ENCODE measurements around the gene SMPDL3A.
A peak's percentile ranks its signal among the peaks of the same experiment; 100 is the strongest.
"Not testable (repeated sequence)": the region's sequence is repeated elsewhere in the genome, so short reads cannot be mapped to it uniquely, and the experiment has no call there.

SMPDL3A gene

GRCh38 chr6:122789182-122790027 is at the start of gene SMPDL3A:
Gene SMPDL3A (plus strand): TSS chr6:122789258. CDS start chr6:122789347, 89 bp downstream.
- peak; percentile 68 for DNase-seq

GRCh38 chr6:122740091-122740490 is 49.0 kb upstream of the SMPDL3A start:
- DNase-seq: no peak

GRCh38 chr6:122740936-122741335 is 48.1 kb upstream of the SMPDL3A start:
- DNase-seq: no peak

- DNase-seq: not testable (repeated sequence)
These were observed 44.8 kb upstream of the SMPDL3A start for GRCh38 chr6:122744247-122744646.

- DNase-seq: not testable (repeated sequence)
These were observed 44.2 kb upstream of the SMPDL3A start for GRCh38 chr6:122744856-122745255.

GRCh38 chr6:122746688-122747087 is 42.4 kb upstream of the SMPDL3A start:
- no peak for DNase-seq

- no peak for DNase-seq
These were observed 41.5 kb upstream of the SMPDL3A start for GRCh38 chr6:122747573-122747972.

- not testable (repeated sequence) for DNase-seq
These were observed 40.1 kb upstream of the SMPDL3A start for GRCh38 chr6:122748945-122749344.

- no peak for DNase-seq
These were observed 39.5 kb upstream of the SMPDL3A start for GRCh38 chr6:122749451-122750050.

GRCh38 chr6:122751326-122751725 is 37.7 kb upstream of the SMPDL3A start:
- DNase-seq: no peak

GRCh38 chr6:122752459-122752858 is 36.6 kb upstream of the SMPDL3A start:
- DNase-seq: no peak

- DNase-seq: no peak
These were observed 35.9 kb upstream of the SMPDL3A start for GRCh38 chr6:122753000-122753687.

GRCh38 chr6:122753688-122754056 is 35.4 kb upstream of the SMPDL3A start:
- DNase-seq: no peak

GRCh38 chr6:122754191-122754731 is 34.8 kb upstream of the SMPDL3A start:
- no peak for DNase-seq

- DNase-seq: no peak
These were observed 33.2 kb upstream of the SMPDL3A start for GRCh38 chr6:122755901-122756300.

- DNase-seq: no peak
These were observed 30.1 kb upstream of the SMPDL3A start for GRCh38 chr6:122758927-122759334.

- no peak for DNase-seq
These were observed 28.7 kb upstream of the SMPDL3A start for GRCh38 chr6:122760330-122760729.

- DNase-seq: no peak
These were observed 22.8 kb upstream of the SMPDL3A start for GRCh38 chr6:122766256-122766655.

GRCh38 chr6:122770835-122771601 is 18.0 kb upstream of the SMPDL3A start:
- peak; percentile 69 for DNase-seq

GRCh38 chr6:122772724-122773415 is 16.2 kb upstream of the SMPDL3A start:
- no peak for DNase-seq

- no peak for DNase-seq
These were observed 13.1 kb upstream of the SMPDL3A start for GRCh38 chr6:122775975-122776374.

GRCh38 chr6:122778302-122778701 is 10.8 kb upstream of the SMPDL3A start:
- no peak for DNase-seq

Data from NCI-H1694 treated with DMSO at 0.1 percent for 48 hours (cell line).